ENCODE results near the gene SMAD6. TPM values are rescaled to one million over a fixed set of nuclear protein-coding genes. Genes with fewer than 3 reads are reported as not detected.

The SMAD6 gene
- total and polyA plus RNA-seq, 2 donors (not counting 1 experiment from before 2014, with no cell fraction given): 1.2 to 8.9 TPM

GRCh38 chr15:66816201-66816600 is 114.2 kb downstream of the SMAD6 start:
- Histone ChIP-seq H3K27me3 (ENCODE audit: control insufficient read depth, insufficient read depth, low read length) (no peaks in the 10 kb centered on the region), H3K4me1 (ENCODE audit: control insufficient read depth, extremely low read depth, insufficient read depth, low read length) (peaks cover 9% of the 10 kb centered on the region), H3K27ac (ENCODE audit: insufficient read depth, low read length) (no peak overlapping the region), H3K36me3 (ENCODE audit: control insufficient read depth, insufficient read depth, low read length) (no peaks in the 10 kb centered on the region), H3K9me3 (ENCODE audit: control insufficient read depth, insufficient read depth, low read depth, low read length) (no peaks in the 10 kb centered on the region), H3K9ac (ENCODE audit: insufficient read depth, low read length) (no peak overlapping the region), H3K79me2 (ENCODE audit: control insufficient read depth, insufficient read depth, low read length) (no peaks in the 10 kb centered on the region), H2AFZ (ENCODE audit: low read length) (no peak overlapping the region), H3K4me2 (ENCODE audit: extremely low read depth, insufficient read depth, low read length) (no peak overlapping the region), H3K4me3 (replicated peaks in 1 of 4; ENCODE audit: control extremely low read depth in 1 of 4, insufficient read depth in 1 of 4, low read depth in 3 of 4, low read length in 4 of 4) (no peak overlapping the region), H4K20me1 (ENCODE audit: control insufficient read depth, extremely low read depth, insufficient read depth, low read length) (no peaks in the 10 kb centered on the region)
- TF ChIP-seq EZH2 (IDR thresholded peaks at IDR 0.05; ENCODE audit: low read length, missing control alignments) (no peak), CTCF (conservative IDR thresholded peaks at IDR 0.05 in 1 of 2, IDR thresholded peaks at IDR 0.05 in 1 of 2; ENCODE audit: low read depth in 1 of 2, low read length in 2 of 2) (no peak)
- no peak for DNase-seq (ENCODE audit: low read depth in 2 of 2)

GRCh38 chr15:66819084-66819483 is 117.0 kb downstream of the SMAD6 start:
- Histone ChIP-seq H2AFZ (ENCODE audit: low read length) (no peak overlapping the region), H3K9me3 (ENCODE audit: control insufficient read depth, insufficient read depth, low read depth, low read length) (no peaks in the 10 kb centered on the region), H3K4me1 (ENCODE audit: control insufficient read depth, extremely low read depth, insufficient read depth, low read length) (peaks cover 10% of the 10 kb centered on the region), H3K4me3 (replicated peaks in 1 of 4; ENCODE audit: control extremely low read depth in 1 of 4, insufficient read depth in 1 of 4, low read depth in 3 of 4, low read length in 4 of 4) (no peak overlapping the region), H3K9ac (ENCODE audit: insufficient read depth, low read length) (no peak overlapping the region), H3K79me2 (ENCODE audit: control insufficient read depth, insufficient read depth, low read length) (no peaks in the 10 kb centered on the region), H3K36me3 (ENCODE audit: control insufficient read depth, insufficient read depth, low read length) (no peaks in the 10 kb centered on the region), H3K27ac (ENCODE audit: insufficient read depth, low read length) (no peak overlapping the region), H3K4me2 (ENCODE audit: extremely low read depth, insufficient read depth, low read length) (no peak overlapping the region), H4K20me1 (ENCODE audit: control insufficient read depth, extremely low read depth, insufficient read depth, low read length) (no peaks in the 10 kb centered on the region), H3K27me3 (ENCODE audit: control insufficient read depth, insufficient read depth, low read length) (no peaks in the 10 kb centered on the region)
- TF ChIP-seq CTCF (conservative IDR thresholded peaks at IDR 0.05 in 1 of 2, IDR thresholded peaks at IDR 0.05 in 1 of 2; ENCODE audit: low read depth in 1 of 2, low read length in 2 of 2): no peak
- no peak for TF ChIP-seq EZH2 (IDR thresholded peaks at IDR 0.05; ENCODE audit: low read length, missing control alignments)
- DNase-seq (ENCODE audit: low read depth in 2 of 2): no peak

DNA sequence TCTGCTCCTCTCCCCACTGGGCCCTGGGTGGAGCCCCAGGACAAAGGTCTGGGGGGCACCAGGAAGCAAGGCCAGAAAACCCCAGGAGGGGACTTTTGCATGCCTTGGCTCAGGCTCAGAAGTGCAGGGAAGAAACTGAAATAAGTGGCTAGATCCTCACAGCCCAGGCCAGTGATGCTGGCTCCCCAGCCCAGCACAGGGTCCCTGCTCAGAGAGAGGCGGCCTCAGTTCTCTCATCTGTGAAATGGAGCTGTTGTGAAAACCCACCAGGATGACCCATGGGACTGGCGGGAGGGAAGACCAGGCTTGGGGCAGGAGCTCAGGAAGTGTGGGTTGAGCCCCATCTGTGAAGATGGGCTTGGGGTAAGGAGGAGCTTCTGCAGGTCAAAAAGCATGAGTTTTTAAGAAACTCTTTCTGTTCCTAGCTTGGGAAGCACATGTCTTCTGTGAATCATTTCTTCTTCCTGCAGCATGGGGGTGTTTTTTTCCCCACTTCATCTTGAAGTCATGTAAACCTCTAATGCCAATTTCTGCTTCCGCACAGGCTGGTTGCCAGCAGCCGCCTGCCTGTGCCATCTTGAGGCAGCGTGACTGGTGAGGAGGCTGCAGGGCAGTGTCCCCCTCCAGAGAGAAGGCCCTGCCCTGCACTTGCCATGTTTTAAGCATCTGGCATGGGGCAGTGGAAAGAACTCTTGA is 118.6 kb downstream of the SMAD6 start:
- no peak overlapping the region for H3K9ac ChIP-seq (ENCODE audit: insufficient read depth, low read length)
- H3K9me3 ChIP-seq (ENCODE audit: control insufficient read depth, insufficient read depth, low read depth, low read length): no peaks in the 10 kb centered on the region
- no peak for DNase-seq (ENCODE audit: low read depth in 2 of 2)
- H3K27ac ChIP-seq (ENCODE audit: insufficient read depth, low read length): no peak overlapping the region
- no peak overlapping the region for H3K4me2 ChIP-seq (ENCODE audit: extremely low read depth, insufficient read depth, low read length)
- peaks cover 5% of the 10 kb centered on the region for H3K4me1 ChIP-seq (ENCODE audit: control insufficient read depth, extremely low read depth, insufficient read depth, low read length)
- H4K20me1 ChIP-seq (ENCODE audit: control insufficient read depth, extremely low read depth, insufficient read depth, low read length): no peaks in the 10 kb centered on the region
- no peaks in the 10 kb centered on the region for H3K27me3 ChIP-seq (ENCODE audit: control insufficient read depth, insufficient read depth, low read length)
- H3K79me2 ChIP-seq (ENCODE audit: control insufficient read depth, insufficient read depth, low read length): no peaks in the 10 kb centered on the region
- H2AFZ ChIP-seq (ENCODE audit: low read length): no peak overlapping the region
- no peak overlapping the region for H3K4me3 ChIP-seq (replicated peaks in 1 of 4; ENCODE audit: control extremely low read depth in 1 of 4, insufficient read depth in 1 of 4, low read depth in 3 of 4, low read length in 4 of 4)
- no peaks in the 10 kb centered on the region for H3K36me3 ChIP-seq (ENCODE audit: control insufficient read depth, insufficient read depth, low read length)
- TF ChIP-seq EZH2 (IDR thresholded peaks at IDR 0.05; ENCODE audit: low read length, missing control alignments) (no peak), CTCF (conservative IDR thresholded peaks at IDR 0.05 in 1 of 2, IDR thresholded peaks at IDR 0.05 in 1 of 2; ENCODE audit: low read depth in 1 of 2, low read length in 2 of 2) (no peak)

All from fibroblast of lung (primary cell).